CD14-positive monocyte (primary cell): ENCODE results near the gene LYZL4. TPM values are rescaled to one million over a fixed set of nuclear protein-coding genes. Genes with fewer than 3 reads are reported as not detected.

Source experiments
- DNase-seq, 3 donors: peaks; one replicate each; pipeline ENCODE4 v3.0.0-alpha.2; 2011 to 2022
- H2AFZ ChIP-seq: 2 replicates; pipeline ENCODE4 v1.6.0; 2012; ENCODE audit warnings: mild to moderate bottlenecking, low read depth, low read length, inconsistent platforms; ENCODE audit not compliant: insufficient read depth, poor library complexity, severe bottlenecking
- H3K27ac ChIP-seq, 2 donors: 1 replicate in 1 of 2; 2 replicates in 1 of 2; pipeline ENCODE4 v1.5.1; 2012 to 2013; ENCODE audit warnings: low read length in 2 of 2, control low read depth in 1 of 2, inconsistent platforms in 1 of 2, low read depth in 1 of 2, mild to moderate bottlenecking in 1 of 2
- H3K27me3 ChIP-seq, 2 donors: one replicate each; pipeline versions ENCODE4 v1.6.0 to v1.6.1; 2011 to 2013; ENCODE audit warnings: low read length in 2 of 2; ENCODE audit not compliant: control insufficient read depth in 2 of 2, insufficient read depth in 2 of 2
- H3K36me3 ChIP-seq, 2 donors: replicated peaks in 1 of 2; 1 replicate in 1 of 2; 2 replicates in 1 of 2; pipeline versions ENCODE4 v1.5.1 to v1.6.1; 2012 to 2013; ENCODE audit warnings: low read length in 2 of 2, control low read depth in 1 of 2, inconsistent platforms in 1 of 2, mild to moderate bottlenecking in 1 of 2; ENCODE audit not compliant: insufficient read depth in 2 of 2, control insufficient read depth in 1 of 2
- H3K4me1 ChIP-seq, 2 donors: 1 replicate in 1 of 2; 2 replicates in 1 of 2; pipeline versions ENCODE4 v1.5.1 to v1.6.1; 2012 to 2013; ENCODE audit warnings: low read length in 2 of 2, control low read depth in 1 of 2, inconsistent platforms in 1 of 2, mild to moderate bottlenecking in 1 of 2, moderate library complexity in 1 of 2; ENCODE audit not compliant: insufficient read depth in 2 of 2, control insufficient read depth in 1 of 2
- H3K4me2 ChIP-seq: replicated peaks from 2 replicates; pipeline ENCODE3; 2012; ENCODE audit warnings: low read length, moderate library complexity, mild to moderate bottlenecking; ENCODE audit not compliant: poor library complexity, severe bottlenecking; ENCODE audit errors: extremely low read depth
- H3K4me3 ChIP-seq, 3 experiments: fragments of 200-600 bp in 1 of 3; sonication (generic) in 1 of 3; replicated peaks in 1 of 3; 1 replicate in 2 of 3; 2 replicates in 1 of 3; pipeline ENCODE4 v1.5.1; 2011 to 2013; ENCODE audit warnings: low read length in 3 of 3, mild to moderate bottlenecking in 3 of 3, control low read depth in 2 of 3, low read depth in 2 of 3, inconsistent platforms in 1 of 3, moderate library complexity in 1 of 3
- H3K79me2 ChIP-seq: 2 replicates; pipeline ENCODE4 v1.6.0; 2012; ENCODE audit warnings: mild to moderate bottlenecking, control low read depth, inconsistent platforms, low read length, moderate library complexity; ENCODE audit not compliant: insufficient read depth
- H3K9ac ChIP-seq: 2 replicates; pipeline ENCODE4 v1.6.0; 2017; ENCODE audit warnings: low read length, mild to moderate bottlenecking; ENCODE audit not compliant: insufficient read depth, poor library complexity, severe bottlenecking
- H3K9me3 ChIP-seq, 2 donors: replicated peaks in 1 of 2; 1 replicate in 1 of 2; 2 replicates in 1 of 2; pipeline versions ENCODE4 v1.5.1 to v1.6.1; 2012 to 2013; ENCODE audit warnings: low read length in 2 of 2, control low read depth in 1 of 2; ENCODE audit not compliant: control insufficient read depth in 1 of 2, insufficient read depth in 1 of 2
- H4K20me1 ChIP-seq: 2 replicates; pipeline ENCODE4 v1.6.0; 2012; ENCODE audit warnings: mild to moderate bottlenecking, low read length, control low read depth, moderate library complexity; ENCODE audit not compliant: insufficient read depth
- H3K27ac Mint-ChIP-seq, 7 donors: one replicate each; pipeline ENCODE4 v1.8.0; 2020; ENCODE audit warnings: mild to moderate bottlenecking in 7 of 7, mixed read lengths in 7 of 7, moderate library complexity in 6 of 7, inconsistent platforms in 2 of 7
- H3K27me3 Mint-ChIP-seq, 3 donors: one replicate each; pipeline ENCODE4 v1.8.0; 2021 to 2022; ENCODE audit warnings: low read depth in 3 of 3, mild to moderate bottlenecking in 3 of 3, mixed read lengths in 3 of 3, moderate library complexity in 3 of 3, inconsistent platforms in 1 of 3
- H3K36me3 Mint-ChIP-seq, 2 donors: one replicate each; pipeline ENCODE4 v1.8.0; 2020; ENCODE audit warnings: mixed read lengths in 2 of 2, inconsistent platforms in 1 of 2, mild to moderate bottlenecking in 1 of 2
- H3K4me1 Mint-ChIP-seq: one replicate; pipeline ENCODE4 v1.8.0; 2020; ENCODE audit warnings: mild to moderate bottlenecking, mixed read lengths
- H3K4me3 Mint-ChIP-seq, 2 donors: one replicate each; pipeline ENCODE4 v1.8.0; 2020; ENCODE audit warnings: mild to moderate bottlenecking in 2 of 2, mixed read lengths in 2 of 2, moderate library complexity in 1 of 2
- H3K9me3 Mint-ChIP-seq, 7 donors: one replicate each; pipeline ENCODE4 v1.8.0; 2020 to 2022; ENCODE audit warnings: mixed read lengths in 7 of 7, mild to moderate bottlenecking in 6 of 7, moderate library complexity in 6 of 7, inconsistent platforms in 2 of 7
- WGBS: methylation state at CpG from one replicate; pipeline ENCODE4 v1.1.5; 2013; ENCODE audit warnings: missing lambda C conversion rate; ENCODE audit not compliant: insufficient coverage; 5-methylcytosine and 5-hydroxymethylcytosine counted together
- intact Hi-C, 2 donors: fragments of 100-400 bp; cut with micrococcal nuclease; formaldehyde crosslinking; loops; one replicate each; pipeline versions ENCODE4 v1.15.0 to v1.15.1; 2023
- polyA plus RNA-seq, 3 donors: library from polyadenylated mRNA; depleted of rRNA in 1 of 3; unstranded in 2 of 3; stranded (reverse) in 1 of 3; fragments of 300-500 nt in 2 of 3; fragments of >200 nt in 1 of 3; fragmentation: Illumina TruSeq in 2 of 3; gene quantifications; 1 replicate in 2 of 3; 2 replicates in 1 of 3; pipeline ENCODE4 v1.2.3, GENCODE V29; 2012 to 2021
- TF ChIP-seq, protein P1 (sequence below): fragments of 200-600 bp; IDR thresholded peaks from one replicate; pipeline ENCODE4 v1.8.0; 2022; ENCODE audit warnings: antibody characterized with exemption, mild to moderate bottlenecking

Gene LYZL4
- polyA plus RNA-seq, 3 donors: not detected

DNA sequence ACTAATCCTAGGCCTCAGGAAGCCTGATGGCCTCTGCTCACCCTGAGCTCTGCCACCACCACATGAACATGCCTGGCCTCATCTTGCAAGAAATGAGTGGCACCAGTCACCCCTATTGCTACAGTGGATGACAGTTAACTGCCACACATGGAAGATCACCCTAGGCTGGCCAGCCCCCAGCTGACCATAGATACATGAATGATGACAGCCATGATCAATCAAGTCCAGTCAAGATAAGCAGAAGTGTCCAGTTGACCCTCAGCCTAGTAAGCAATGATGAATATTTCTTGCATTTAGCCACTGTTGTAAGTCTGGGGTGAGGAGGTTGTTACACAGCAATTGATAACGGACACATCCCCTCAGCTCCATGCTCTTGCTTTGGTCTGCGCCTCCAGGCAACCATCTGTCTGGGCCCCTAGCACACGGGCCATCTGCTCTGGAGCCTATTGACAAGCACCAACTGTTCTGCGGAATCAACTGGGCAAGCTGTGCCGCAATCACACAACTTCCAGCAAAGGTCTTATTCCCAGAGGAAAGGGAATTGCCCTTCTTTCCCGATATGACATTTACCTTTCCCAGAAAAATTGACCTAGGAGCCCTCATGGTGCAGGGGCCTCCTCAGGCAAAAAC, 2.2 kb upstream of the LYZL4 start:
- intact Hi-C loops: no loop called here
- Mint-ChIP-seq H3K36me3 (no peaks in the 10 kb centered on the region), H3K27me3 (peaks cover 12 to 15% (median 12%) of the 10 kb centered on the region in 3 donors), H3K4me1 (no peaks in the 10 kb centered on the region), H3K27ac (no peak overlapping the region), H3K9me3 (peaks cover 0 to 7% (median 0%) of the 10 kb centered on the region in 7 donors), H3K4me3 (no peak overlapping the region)
- TF ChIP-seq, protein P1, sequence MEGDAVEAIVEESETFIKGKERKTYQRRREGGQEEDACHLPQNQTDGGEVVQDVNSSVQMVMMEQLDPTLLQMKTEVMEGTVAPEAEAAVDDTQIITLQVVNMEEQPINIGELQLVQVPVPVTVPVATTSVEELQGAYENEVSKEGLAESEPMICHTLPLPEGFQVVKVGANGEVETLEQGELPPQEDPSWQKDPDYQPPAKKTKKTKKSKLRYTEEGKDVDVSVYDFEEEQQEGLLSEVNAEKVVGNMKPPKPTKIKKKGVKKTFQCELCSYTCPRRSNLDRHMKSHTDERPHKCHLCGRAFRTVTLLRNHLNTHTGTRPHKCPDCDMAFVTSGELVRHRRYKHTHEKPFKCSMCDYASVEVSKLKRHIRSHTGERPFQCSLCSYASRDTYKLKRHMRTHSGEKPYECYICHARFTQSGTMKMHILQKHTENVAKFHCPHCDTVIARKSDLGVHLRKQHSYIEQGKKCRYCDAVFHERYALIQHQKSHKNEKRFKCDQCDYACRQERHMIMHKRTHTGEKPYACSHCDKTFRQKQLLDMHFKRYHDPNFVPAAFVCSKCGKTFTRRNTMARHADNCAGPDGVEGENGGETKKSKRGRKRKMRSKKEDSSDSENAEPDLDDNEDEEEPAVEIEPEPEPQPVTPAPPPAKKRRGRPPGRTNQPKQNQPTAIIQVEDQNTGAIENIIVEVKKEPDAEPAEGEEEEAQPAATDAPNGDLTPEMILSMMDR: no peak
- DNase-seq: no peak
- Histone ChIP-seq H3K4me1 (no peaks in the 10 kb centered on the region), H3K27ac (no peak overlapping the region), H3K27me3 (no peaks in the 10 kb centered on the region), H3K9ac (no peak overlapping the region), H4K20me1 (no peaks in the 10 kb centered on the region), H3K4me3 (no peak overlapping the region), H3K36me3 (no peaks in the 10 kb centered on the region), H3K9me3 (no peaks in the 10 kb centered on the region), H3K4me2 (no peak overlapping the region), H3K79me2 (no peaks in the 10 kb centered on the region), H2AFZ (no peak overlapping the region)
- 94% methylated on average over 5 of the region's 6 CpGs for WGBS

DNA sequence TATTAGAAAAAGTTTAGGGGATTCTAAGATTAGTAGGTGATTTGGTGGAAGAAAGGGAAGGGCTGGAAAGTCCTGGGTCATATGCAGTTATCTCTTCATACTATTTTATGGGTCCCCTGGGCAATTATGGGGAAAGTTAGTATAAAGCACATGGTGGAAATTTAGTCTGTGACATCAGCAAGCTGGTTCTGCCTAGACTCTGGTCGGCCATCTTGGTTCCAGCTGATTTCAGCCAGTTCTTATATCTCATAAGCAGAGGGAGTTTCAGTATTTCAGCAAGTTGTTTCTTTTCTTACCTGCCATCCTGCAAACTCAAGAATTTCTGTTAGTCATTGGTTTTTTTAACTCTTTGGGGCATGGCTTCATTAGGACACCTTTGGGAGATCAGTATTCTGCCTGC, 1.0 kb upstream of the LYZL4 start:
- Histone ChIP-seq H3K79me2 (no peaks in the 10 kb centered on the region), H3K27ac (no peak overlapping the region), H3K36me3 (no peaks in the 10 kb centered on the region), H2AFZ (no peak overlapping the region), H3K27me3 (no peaks in the 10 kb centered on the region), H3K4me1 (no peaks in the 10 kb centered on the region), H3K4me2 (no peak overlapping the region), H3K9me3 (no peaks in the 10 kb centered on the region), H3K9ac (no peak overlapping the region), H3K4me3 (no peak overlapping the region), H4K20me1 (no peaks in the 10 kb centered on the region)
- no peaks in the 10 kb centered on the region for H3K4me1 Mint-ChIP-seq
- 100% methylated on average over 1 of the region's 1 CpG for WGBS
- intact Hi-C loops: no loop called here
- peaks cover 0 to 8% (median 0%) of the 10 kb centered on the region in 7 donors for H3K9me3 Mint-ChIP-seq
- H3K27ac Mint-ChIP-seq: no peak overlapping the region
- no peak for DNase-seq
- H3K36me3 Mint-ChIP-seq: no peaks in the 10 kb centered on the region
- TF ChIP-seq, protein P1: no peak
- peaks cover 13 to 15% (median 15%) of the 10 kb centered on the region in 3 donors for H3K27me3 Mint-ChIP-seq
- no peak overlapping the region for H3K4me3 Mint-ChIP-seq
